BLaER1 (cell line): ENCODE measurements around the gene SP140.

ENCODE experiments used
- H3K27ac ChIP-seq: shearing (Covaris generic); formaldehyde crosslinking; 2 replicates; pipeline ENCODE4 v1.8.1; 2022
- H3K27me3 ChIP-seq: shearing (Covaris generic); formaldehyde crosslinking; 2 replicates; pipeline ENCODE4 v1.8.1; 2022
- H3K36me3 ChIP-seq: shearing (Covaris generic); formaldehyde crosslinking; 2 replicates; pipeline ENCODE4 v1.8.1; 2022
- H3K4me1 ChIP-seq: shearing (Covaris generic); formaldehyde crosslinking; 2 replicates; pipeline ENCODE4 v1.8.1; 2022
- H3K4me2 ChIP-seq: shearing (Covaris generic); formaldehyde crosslinking; 2 replicates; pipeline ENCODE4 v1.8.1; 2022
- H3K4me3 ChIP-seq: shearing (Covaris generic); formaldehyde crosslinking; 2 replicates; pipeline ENCODE4 v1.8.1; 2022
- H3K9ac ChIP-seq: shearing (Covaris generic); formaldehyde crosslinking; 2 replicates; pipeline ENCODE4 v1.8.1; 2022
- H3K9me3 ChIP-seq: shearing (Covaris generic); formaldehyde crosslinking; 2 replicates; pipeline ENCODE4 v1.8.1; 2022
- H4K20me1 ChIP-seq: shearing (Covaris generic); formaldehyde crosslinking; 2 replicates; pipeline ENCODE4 v1.8.1; 2022
- Cebpa-rat ChIP-seq: shearing (Covaris generic); IDR thresholded peaks from 2 replicates; pipeline ENCODE4 v1.8.1; 2022

Gene SP140

DNA sequence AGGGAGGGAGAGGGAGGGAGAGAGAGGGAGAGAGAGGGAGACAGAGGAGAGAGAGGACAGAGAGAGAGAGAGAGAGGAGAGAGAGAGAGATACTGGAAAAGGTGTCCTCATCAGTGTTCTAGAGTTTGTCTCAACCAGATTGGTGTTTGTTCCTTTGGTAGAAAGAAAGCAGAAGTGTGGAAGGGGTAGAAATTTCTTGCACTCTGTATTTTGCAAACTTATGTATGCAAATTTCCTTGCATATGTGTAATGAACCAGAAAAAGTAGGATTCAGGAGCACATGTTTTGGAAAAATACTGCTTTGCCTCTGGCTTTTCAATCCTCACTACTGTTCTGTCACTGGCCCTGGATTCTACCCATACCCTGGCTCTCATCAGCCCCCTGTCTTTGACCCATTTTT is 1.1 kb upstream of the SP140 start:
- Histone ChIP-seq H3K27ac (no peak overlapping the region), H3K36me3 (no peaks in the 10 kb centered on the region), H3K4me3 (no peak overlapping the region), H3K9ac (no peak overlapping the region), H4K20me1 (no peaks in the 10 kb centered on the region), H3K4me1 (peaks cover 14% of the 10 kb centered on the region), H3K9me3 (no peaks in the 10 kb centered on the region), H3K4me2 (no peak overlapping the region), H3K27me3 (no peaks in the 10 kb centered on the region)
- no peak for TF ChIP-seq Cebpa-rat

DNA sequence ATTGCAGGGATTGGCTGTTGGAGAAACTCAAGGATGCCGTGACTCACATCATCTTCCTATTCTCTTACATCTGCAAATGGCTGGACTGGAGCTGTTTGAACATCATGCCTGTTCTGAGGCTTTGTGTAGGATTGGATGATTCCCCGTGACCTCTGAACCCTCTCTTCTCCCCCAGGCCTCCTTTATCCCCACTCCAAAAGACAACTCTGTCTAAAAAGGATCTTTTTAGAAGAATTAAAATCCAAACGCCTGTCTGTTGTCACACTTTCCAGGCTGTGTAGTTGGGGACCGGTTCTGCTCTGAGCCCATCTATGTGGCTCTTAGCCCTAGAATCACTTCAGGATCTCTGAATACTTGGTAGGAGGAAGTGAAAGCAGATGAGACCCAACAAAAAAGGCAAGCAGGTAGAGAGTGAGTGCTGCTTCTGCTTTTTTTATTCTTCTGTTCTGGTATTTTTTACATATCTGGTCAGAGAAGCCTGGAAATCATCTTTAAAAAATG is 565 bp downstream of the SP140 start:
- H3K4me2 ChIP-seq = no peak overlapping the region
- H3K4me1 ChIP-seq = peaks cover 7% of the 10 kb centered on the region
- H4K20me1 ChIP-seq = no peaks in the 10 kb centered on the region
- no peak overlapping the region for H3K27ac ChIP-seq
- H3K27me3 ChIP-seq = no peaks in the 10 kb centered on the region
- no peak overlapping the region for H3K9ac ChIP-seq
- H3K36me3 ChIP-seq = no peaks in the 10 kb centered on the region
- no peak for TF ChIP-seq Cebpa-rat
- H3K4me3 ChIP-seq = no peak overlapping the region
- peaks cover 14% of the 10 kb centered on the region for H3K9me3 ChIP-seq

GRCh38 chr2:230227216-230227615 is 1.7 kb downstream of the SP140 start:
- H3K4me3 ChIP-seq = no peak overlapping the region
- no peak overlapping the region for H3K4me2 ChIP-seq
- no peak overlapping the region for H3K9ac ChIP-seq
- peaks cover 24% of the 10 kb centered on the region for H3K9me3 ChIP-seq
- H3K36me3 ChIP-seq = no peaks in the 10 kb centered on the region
- no peak for TF ChIP-seq Cebpa-rat
- no peaks in the 10 kb centered on the region for H3K27me3 ChIP-seq
- no peaks in the 10 kb centered on the region for H3K4me1 ChIP-seq
- no peak overlapping the region for H3K27ac ChIP-seq
- no peaks in the 10 kb centered on the region for H4K20me1 ChIP-seq

- Histone ChIP-seq H3K27ac (no peak overlapping the region), H3K36me3 (no peaks in the 10 kb centered on the region), H3K9ac (no peak overlapping the region), H3K4me1 (no peaks in the 10 kb centered on the region), H3K27me3 (no peaks in the 10 kb centered on the region), H3K4me2 (no peak overlapping the region), H3K9me3 (peaks cover 24% of the 10 kb centered on the region), H4K20me1 (no peaks in the 10 kb centered on the region), H3K4me3 (no peak overlapping the region)
- no peak for TF ChIP-seq Cebpa-rat
These were observed 4.6 kb downstream of the SP140 start for GRCh38 chr2:230230087-230230486.

DNA sequence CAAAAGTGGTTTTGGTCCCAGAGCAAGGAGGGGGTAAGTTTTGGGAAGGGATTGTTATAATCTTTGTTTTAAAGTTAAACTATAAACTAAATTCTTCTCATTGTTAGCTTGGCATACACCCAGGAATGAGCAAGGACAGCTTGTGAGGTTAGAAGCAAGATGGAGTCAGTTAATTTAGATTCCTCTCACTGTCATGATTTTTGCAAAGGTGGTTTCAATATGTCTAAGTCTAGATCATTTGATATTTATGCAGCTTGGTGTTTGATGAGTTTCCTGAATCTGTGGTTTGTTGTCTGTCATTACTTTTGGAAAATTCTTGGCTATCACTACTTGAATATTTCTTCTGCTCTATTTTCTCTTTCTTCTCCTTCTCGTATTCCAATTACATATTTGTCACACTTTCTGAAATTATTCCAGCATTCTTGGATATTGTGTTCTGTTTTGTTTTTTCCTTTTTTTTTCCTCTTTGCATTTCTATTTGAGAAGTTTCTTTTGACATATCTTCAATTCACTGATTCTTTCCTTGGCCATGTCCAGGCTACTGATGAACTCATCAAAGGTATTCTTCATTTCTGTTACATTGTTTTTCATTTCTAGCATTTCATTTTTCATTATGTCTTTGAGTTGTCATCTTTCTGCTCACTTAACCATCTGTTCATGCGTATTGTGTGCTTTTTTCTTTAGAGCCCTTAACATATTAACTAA is 5.1 kb downstream of the SP140 start:
- H3K27me3 ChIP-seq = no peaks in the 10 kb centered on the region
- no peak for TF ChIP-seq Cebpa-rat
- H3K36me3 ChIP-seq = no peaks in the 10 kb centered on the region
- no peaks in the 10 kb centered on the region for H4K20me1 ChIP-seq
- no peak overlapping the region for H3K4me2 ChIP-seq
- no peak overlapping the region for H3K9ac ChIP-seq
- H3K4me1 ChIP-seq = no peaks in the 10 kb centered on the region
- no peak overlapping the region for H3K4me3 ChIP-seq
- H3K9me3 ChIP-seq = peaks cover 24% of the 10 kb centered on the region
- no peak overlapping the region for H3K27ac ChIP-seq

GRCh38 chr2:230231251-230231650 is 5.7 kb downstream of the SP140 start:
- no peaks in the 10 kb centered on the region for H3K27me3 ChIP-seq
- TF ChIP-seq Cebpa-rat = no peak
- H3K4me3 ChIP-seq = no peak overlapping the region
- H3K27ac ChIP-seq = no peak overlapping the region
- H4K20me1 ChIP-seq = no peaks in the 10 kb centered on the region
- H3K36me3 ChIP-seq = no peaks in the 10 kb centered on the region
- H3K4me2 ChIP-seq = no peak overlapping the region
- no peaks in the 10 kb centered on the region for H3K4me1 ChIP-seq
- peaks cover 24% of the 10 kb centered on the region for H3K9me3 ChIP-seq
- H3K9ac ChIP-seq = no peak overlapping the region

- H3K36me3 ChIP-seq = no peaks in the 10 kb centered on the region
- H3K4me2 ChIP-seq = no peak overlapping the region
- no peak for TF ChIP-seq Cebpa-rat
- no peak overlapping the region for H3K9ac ChIP-seq
- no peaks in the 10 kb centered on the region for H3K4me1 ChIP-seq
- H3K9me3 ChIP-seq = peaks cover 24% of the 10 kb centered on the region
- H3K27ac ChIP-seq = no peak overlapping the region
- no peak overlapping the region for H3K4me3 ChIP-seq
- no peaks in the 10 kb centered on the region for H4K20me1 ChIP-seq
- H3K27me3 ChIP-seq = no peaks in the 10 kb centered on the region
These were observed 8.7 kb downstream of the SP140 start for GRCh38 chr2:230234122-230234722.

DNA sequence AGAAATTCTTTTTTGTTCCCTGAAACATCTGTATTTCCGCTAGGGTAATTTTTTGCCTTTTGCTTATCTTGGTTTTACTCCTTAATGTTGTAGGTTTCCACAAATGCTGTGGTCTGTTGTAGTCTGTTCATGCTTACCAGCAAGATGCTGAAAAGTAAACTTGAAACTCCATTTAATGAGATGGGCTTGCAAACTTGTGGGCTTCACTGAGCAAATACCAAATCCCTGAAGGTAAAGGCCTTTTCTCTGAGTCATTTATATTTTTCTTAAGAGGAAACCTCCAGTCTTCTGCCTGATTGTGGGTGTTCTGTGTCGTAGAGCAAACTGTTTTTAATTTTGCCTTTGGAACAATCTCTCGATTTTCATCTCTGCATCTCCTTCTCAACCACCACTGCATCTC is 9.3 kb downstream of the SP140 start:
- no peak for TF ChIP-seq Cebpa-rat
- no peak overlapping the region for H3K4me3 ChIP-seq
- no peaks in the 10 kb centered on the region for H3K36me3 ChIP-seq
- no peaks in the 10 kb centered on the region for H3K4me1 ChIP-seq
- no peak overlapping the region for H3K4me2 ChIP-seq
- H3K27ac ChIP-seq = no peak overlapping the region
- no peaks in the 10 kb centered on the region for H3K27me3 ChIP-seq
- H3K9ac ChIP-seq = no peak overlapping the region
- no peaks in the 10 kb centered on the region for H4K20me1 ChIP-seq
- peaks cover 23% of the 10 kb centered on the region for H3K9me3 ChIP-seq

DNA sequence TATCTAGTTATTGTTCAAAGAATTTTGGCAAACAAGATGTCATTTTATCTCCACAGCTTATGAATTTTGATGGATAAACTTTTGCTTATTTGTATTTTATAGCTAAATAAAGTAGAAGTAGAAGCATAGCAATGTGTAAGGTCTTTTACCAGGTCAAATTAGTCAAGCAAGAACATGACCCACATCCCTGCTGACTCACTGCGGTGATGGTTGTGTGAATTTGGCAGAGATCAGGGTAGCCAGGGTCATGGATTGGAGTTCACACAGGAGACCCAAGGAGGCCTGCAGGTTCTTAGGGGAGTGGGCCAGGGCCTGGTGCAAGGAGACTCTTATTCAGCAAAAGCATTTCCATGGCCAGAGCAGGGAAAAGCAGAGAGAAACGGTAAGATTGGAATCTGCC is 18.7 kb downstream of the SP140 start:
- Histone ChIP-seq H3K27ac (no peak overlapping the region), H4K20me1 (no peaks in the 10 kb centered on the region), H3K4me2 (no peak overlapping the region), H3K4me1 (no peaks in the 10 kb centered on the region), H3K9me3 (no peaks in the 10 kb centered on the region), H3K4me3 (no peak overlapping the region), H3K36me3 (no peaks in the 10 kb centered on the region), H3K9ac (no peak overlapping the region), H3K27me3 (no peaks in the 10 kb centered on the region)
- TF ChIP-seq Cebpa-rat = no peak

- Histone ChIP-seq H3K4me2 (no peak overlapping the region), H4K20me1 (no peaks in the 10 kb centered on the region), H3K9ac (no peak overlapping the region), H3K4me1 (no peaks in the 10 kb centered on the region), H3K9me3 (no peaks in the 10 kb centered on the region), H3K4me3 (no peak overlapping the region), H3K27me3 (no peaks in the 10 kb centered on the region), H3K36me3 (no peaks in the 10 kb centered on the region), H3K27ac (no peak overlapping the region)
- TF ChIP-seq Cebpa-rat = no peak
These were observed 20.7 kb downstream of the SP140 start for GRCh38 chr2:230246206-230246605.

DNA sequence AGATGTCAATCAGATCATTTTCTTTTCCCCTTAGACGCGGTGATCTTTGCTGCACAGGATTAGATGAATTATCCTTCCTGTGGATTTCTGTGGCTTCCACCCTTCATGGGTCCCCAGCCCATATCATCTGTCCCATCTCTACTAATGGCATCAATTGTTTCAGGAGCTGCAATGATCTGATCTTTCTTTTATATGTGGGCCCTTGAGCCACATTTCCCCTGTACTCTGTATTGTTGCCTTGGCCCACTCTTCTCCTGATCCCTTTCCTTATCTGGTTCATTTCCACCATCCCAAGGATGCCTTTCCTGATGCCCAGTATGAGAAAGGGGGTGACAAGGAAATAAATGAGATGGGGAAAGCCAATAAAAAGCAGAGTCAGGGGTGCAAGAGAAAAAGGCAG is 24.7 kb downstream of the SP140 start:
- Histone ChIP-seq H3K9me3 (no peaks in the 10 kb centered on the region), H3K27ac (no peak overlapping the region), H3K4me2 (no peak overlapping the region), H3K36me3 (no peaks in the 10 kb centered on the region), H3K27me3 (no peaks in the 10 kb centered on the region), H3K4me1 (peaks cover 9% of the 10 kb centered on the region), H4K20me1 (no peaks in the 10 kb centered on the region), H3K9ac (no peak overlapping the region), H3K4me3 (no peak overlapping the region)
- no peak for TF ChIP-seq Cebpa-rat
